Islet precursor cell (in vitro differentiated cells): ENCODE data around the gene INPP5D.
A peak's percentile ranks its signal among the peaks of the same experiment; 100 is the strongest.
"Not testable (repeated sequence)": the region's sequence is repeated elsewhere in the genome, so short reads cannot be mapped to it uniquely, and the experiment has no call there.

Source experiments
- DNase-seq: peaks from one replicate; pipeline ENCODE4 v3.0.0-alpha.2; 2018

Gene INPP5D

DNA sequence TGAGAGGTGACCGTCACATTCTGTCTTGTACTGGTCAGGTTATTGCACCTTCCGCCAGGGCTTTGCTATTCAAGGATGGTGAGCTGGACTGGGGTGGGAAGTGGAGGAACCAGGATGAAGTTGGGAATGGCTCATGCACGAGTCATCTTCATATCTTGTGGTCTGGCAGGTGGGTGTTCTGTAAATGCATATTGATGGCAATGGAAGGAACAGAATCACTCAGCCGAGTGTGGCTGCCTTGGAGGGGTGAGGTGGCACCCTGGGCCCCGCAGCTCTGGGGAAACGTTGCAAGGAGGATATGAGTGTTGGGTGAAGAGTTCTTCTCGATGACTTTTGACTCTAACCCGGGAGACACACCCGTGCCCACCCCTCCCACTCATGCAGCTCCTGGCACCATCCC is 26.5 kb upstream of the INPP5D start:
- no peak for DNase-seq

GRCh38 chr2:233034091-233034882 is 25.9 kb upstream of the INPP5D start:
- DNase-seq, result no peak

- no peak for DNase-seq
Observed at GRCh38 chr2:233035426-233036161, 24.5 kb upstream of the INPP5D start.

DNA sequence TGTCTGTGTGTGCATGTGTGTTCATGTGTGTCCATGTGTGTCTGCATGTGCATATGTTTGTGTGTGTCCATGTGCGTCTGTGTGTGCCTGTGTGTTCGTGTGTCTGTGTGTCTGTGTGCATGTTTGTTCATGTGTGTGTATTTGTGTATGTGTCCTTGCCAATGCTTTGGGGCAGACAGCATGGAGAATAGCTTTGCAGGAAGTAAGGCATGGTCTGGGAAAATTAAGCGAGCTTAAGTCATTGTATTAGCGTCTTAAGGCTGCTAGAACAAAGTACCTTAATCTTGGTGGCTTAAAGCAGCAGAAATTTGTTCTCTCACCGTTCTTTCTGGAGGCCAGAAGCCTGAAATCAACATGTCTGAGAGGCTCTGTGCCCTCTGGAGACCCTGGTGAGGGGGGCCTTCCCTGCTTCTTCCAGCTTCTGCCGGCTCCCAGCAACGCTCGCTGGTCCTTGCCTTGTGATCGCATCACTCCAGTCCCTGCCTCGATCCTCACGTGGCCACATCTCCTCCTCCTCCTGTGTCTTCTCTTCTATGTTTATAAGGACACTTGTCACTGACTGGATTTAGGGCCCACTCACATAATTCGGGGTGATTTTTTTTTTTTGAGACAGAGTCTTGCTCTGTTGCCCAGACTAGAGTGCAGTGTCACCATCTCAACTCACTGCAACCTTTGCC is 23.8 kb upstream of the INPP5D start:
- DNase-seq, result no peak

DNA sequence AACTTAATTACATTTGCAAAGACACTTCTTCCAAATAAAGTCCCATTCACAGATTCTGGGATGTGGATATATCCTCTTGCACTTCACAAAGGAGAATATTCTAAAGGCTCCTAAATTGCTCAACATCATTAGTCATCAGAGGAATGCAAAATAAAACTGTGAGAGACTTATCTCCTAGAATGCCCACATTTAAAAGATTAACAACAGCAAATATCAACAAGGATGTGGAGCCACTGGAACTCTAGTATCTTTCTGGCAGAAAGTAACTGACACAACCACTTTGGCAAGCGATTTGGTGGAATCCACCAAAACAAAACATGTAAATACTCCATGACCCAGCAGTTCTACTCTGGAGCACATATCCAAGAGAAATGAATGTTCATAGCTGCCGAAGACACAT is 23.1 kb upstream of the INPP5D start:
- DNase-seq, result no peak

- no peak for DNase-seq
Observed at GRCh38 chr2:233039212-233039845, 20.8 kb upstream of the INPP5D start.

GRCh38 chr2:233039846-233040530 is 20.2 kb upstream of the INPP5D start:
- peak; percentile 43 for DNase-seq

- DNase-seq, result peak; percentile 51
Observed at GRCh38 chr2:233040571-233040970, 19.6 kb upstream of the INPP5D start.

- DNase-seq, result peak; percentile 29
Observed at GRCh38 chr2:233041722-233042323, 18.3 kb upstream of the INPP5D start.

GRCh38 chr2:233042549-233042948 is 17.6 kb upstream of the INPP5D start:
- no peak for DNase-seq

GRCh38 chr2:233044974-233045605 is 15.1 kb upstream of the INPP5D start:
- DNase-seq, result no peak

DNA sequence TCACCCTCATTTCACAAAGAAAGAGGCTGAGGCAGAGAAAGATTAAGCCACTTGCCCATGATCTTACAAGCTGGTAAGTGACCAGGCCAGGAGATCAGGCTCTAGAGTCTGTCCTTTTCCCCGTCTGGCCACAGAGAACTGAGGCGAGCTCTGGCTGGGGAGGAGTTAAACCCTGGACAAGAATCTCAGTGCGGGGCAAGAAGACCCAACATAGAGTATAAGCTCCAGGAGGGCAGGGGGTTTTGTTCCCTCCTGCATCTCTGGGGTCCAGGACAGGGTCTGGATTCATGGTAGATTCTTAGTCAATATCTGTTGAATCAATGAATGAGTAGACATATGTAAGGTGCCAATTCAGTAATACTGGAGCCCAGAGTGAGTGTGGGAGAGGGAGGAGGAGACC is 12.9 kb upstream of the INPP5D start:
- peak; percentile 21 for DNase-seq

- peak; percentile 28 for DNase-seq
Observed at GRCh38 chr2:233047667-233048066, 12.5 kb upstream of the INPP5D start.

DNA sequence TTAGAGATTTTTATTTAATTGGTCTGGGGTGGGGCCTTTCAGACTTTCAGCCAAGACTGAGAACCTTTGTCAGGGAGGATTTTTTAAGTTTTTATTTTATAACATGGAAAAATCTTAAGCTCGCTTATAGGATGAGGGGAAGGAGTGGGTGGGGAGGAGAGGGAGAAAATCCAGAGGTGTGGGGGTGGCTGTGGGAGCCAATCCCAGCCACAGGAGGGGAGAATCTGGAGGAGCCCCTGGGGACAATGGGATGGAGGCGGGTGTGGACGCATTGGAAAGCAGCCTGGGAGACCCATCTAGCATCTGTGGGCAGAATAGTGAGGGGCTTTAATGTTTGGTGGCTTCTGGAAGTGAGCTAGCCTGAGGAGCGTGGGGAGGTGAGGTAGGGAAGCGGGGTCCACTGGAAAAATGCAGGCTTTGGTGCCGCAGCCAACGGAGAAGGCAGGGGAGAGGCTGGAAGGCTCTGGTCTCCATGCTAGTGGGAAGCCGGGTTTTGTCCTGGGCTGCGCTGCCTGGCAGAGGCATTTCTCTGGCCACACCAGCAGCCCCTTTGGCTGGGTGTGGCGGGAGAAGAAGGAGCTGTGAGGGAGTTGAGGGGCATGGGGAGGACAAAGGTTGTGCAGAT is 11.5 kb upstream of the INPP5D start:
- DNase-seq, result peak; percentile 40

DNA sequence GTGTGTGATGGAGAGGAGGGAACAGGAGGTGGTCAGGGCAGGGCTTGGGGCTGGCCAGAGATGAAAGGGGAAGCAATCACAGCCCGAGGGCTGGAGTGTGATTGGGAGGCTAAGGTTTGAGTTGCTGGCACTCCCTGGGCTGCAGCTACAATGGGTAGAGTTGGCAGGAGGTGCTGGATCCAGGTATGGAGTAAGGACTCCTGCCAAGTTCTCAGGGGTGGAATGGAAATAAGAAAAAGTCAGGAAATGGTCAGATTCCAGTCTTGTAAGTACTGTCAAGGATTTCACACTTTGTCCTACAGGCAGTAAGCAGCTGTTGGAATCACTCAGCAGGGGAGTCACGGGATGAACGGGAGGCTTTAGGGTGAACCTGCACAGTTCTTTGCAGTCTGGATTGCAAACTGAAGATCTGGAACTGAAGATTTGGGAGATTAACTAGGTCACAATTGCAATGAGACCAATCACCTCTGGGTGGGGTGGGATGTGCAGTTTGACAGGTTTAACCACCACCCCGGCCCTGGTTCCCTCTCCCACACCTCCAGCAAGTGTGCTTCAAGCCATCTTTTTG is 10.9 kb upstream of the INPP5D start:
- peak; percentile 47 for DNase-seq

- DNase-seq, result peak; percentile 90
Observed at GRCh38 chr2:233051241-233052149, 8.6 kb upstream of the INPP5D start.

GRCh38 chr2:233052517-233052916 is 7.6 kb upstream of the INPP5D start:
- DNase-seq, result not testable (repeated sequence)

DNA sequence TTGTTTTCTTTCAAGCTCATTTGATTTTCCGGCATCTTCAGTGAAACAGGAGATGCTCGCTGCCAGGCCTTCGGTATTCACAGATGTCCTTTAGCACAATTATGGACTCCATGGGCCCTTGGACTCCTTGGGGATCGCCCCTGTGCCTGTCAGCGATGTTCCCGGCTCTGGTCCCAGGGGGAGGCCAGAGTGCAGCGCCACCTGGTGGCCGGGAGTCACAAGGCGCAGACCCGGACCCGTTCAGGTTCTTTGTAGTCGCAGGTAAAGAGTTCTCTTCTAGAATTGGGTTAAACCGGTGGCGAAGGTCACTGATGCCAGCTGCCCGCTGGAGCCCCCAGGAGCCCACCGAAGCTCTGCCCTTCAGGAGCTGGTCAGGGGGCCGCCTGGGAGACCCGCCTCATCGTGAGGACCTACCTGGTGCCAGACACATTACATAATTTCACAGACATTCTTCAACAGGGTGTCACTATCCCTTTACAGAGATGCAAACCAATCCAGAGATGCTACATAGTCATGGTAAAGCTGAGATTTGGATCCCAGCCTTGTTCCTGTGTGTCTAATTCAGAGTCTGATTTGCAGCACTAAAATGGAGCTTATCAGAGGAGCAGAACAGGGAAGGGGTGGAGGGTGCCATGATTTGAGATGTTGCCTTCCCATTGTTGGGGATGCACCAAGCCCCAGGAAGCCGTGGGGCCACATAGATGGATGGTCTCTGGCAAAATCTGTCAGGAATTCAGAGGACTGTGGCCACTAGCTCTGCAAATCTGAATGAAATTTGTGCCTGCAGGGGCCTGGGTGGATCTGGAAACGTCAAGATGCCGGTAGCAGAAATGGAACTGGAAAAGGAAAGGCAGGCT is 6.0 kb upstream of the INPP5D start:
- peak; percentile 75 for DNase-seq

DNA sequence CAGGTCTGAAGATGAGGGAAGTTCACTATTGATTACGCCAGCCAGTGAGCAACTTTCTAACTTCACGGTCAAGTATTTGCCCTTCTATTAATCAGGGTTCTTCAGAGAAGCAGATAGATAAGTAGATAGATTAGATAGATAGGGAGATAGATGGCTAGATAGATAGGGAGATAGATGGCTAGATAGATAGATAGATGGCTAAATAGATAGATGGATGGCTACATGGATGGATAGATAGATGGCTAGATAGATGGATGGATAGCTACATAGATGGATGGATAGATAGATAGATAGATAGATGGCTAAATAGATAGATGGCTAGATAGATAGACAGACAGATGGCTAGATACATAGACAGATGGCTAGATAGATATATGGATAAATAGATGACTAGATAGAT is 4.8 kb upstream of the INPP5D start:
- no peak for DNase-seq
